Measurements from ENCODE around the gene CSNK1G1.

CSNK1G1 gene

GRCh38 chr15:64216730-64217428 is 139.1 kb downstream of the CSNK1G1 start:
- Histone ChIP-seq H3K9me3 (ENCODE audit: severe bottlenecking) (no peaks in the 10 kb centered on the region), H3K4me3 (ENCODE audit: low read depth, low read length) (no peak overlapping the region), H3K27ac (no peak overlapping the region), H3K36me3 (peaks cover 9% of the 10 kb centered on the region), H3K27me3 (ENCODE audit: insufficient read depth, low read depth, severe bottlenecking) (no peaks in the 10 kb centered on the region)
- no peak for DNase-seq
- no peak for TF ChIP-seq CTCF (IDR thresholded peaks at IDR 0.05; ENCODE audit: low read depth, low read length)

- peaks cover 9% of the 10 kb centered on the region for H3K36me3 ChIP-seq
- no peaks in the 10 kb centered on the region for H3K9me3 ChIP-seq (ENCODE audit: severe bottlenecking)
- no peak overlapping the region for H3K4me3 ChIP-seq (ENCODE audit: low read depth, low read length)
- no peak for DNase-seq
- no peak for TF ChIP-seq CTCF (IDR thresholded peaks at IDR 0.05; ENCODE audit: low read depth, low read length)
- no peak overlapping the region for H3K27ac ChIP-seq
- H3K27me3 ChIP-seq (ENCODE audit: insufficient read depth, low read depth, severe bottlenecking) = no peaks in the 10 kb centered on the region
These were observed 139.8 kb downstream of the CSNK1G1 start for GRCh38 chr15:64216196-64216595.

- Histone ChIP-seq H3K27me3 (ENCODE audit: insufficient read depth, low read depth, severe bottlenecking) (no peaks in the 10 kb centered on the region), H3K27ac (no peak overlapping the region), H3K9me3 (ENCODE audit: severe bottlenecking) (no peaks in the 10 kb centered on the region), H3K36me3 (peaks cover 9% of the 10 kb centered on the region), H3K4me3 (ENCODE audit: low read depth, low read length) (no peak overlapping the region)
- no peak for TF ChIP-seq CTCF (IDR thresholded peaks at IDR 0.05; ENCODE audit: low read depth, low read length)
- DNase-seq = no peak
These were observed 142.3 kb downstream of the CSNK1G1 start for GRCh38 chr15:64213646-64214045.

GRCh38 chr15:64211696-64212095 is 144.3 kb downstream of the CSNK1G1 start:
- Histone ChIP-seq H3K27me3 (ENCODE audit: insufficient read depth, low read depth, severe bottlenecking) (no peaks in the 10 kb centered on the region), H3K4me3 (ENCODE audit: low read depth, low read length) (no peak overlapping the region), H3K36me3 (peaks cover 9% of the 10 kb centered on the region), H3K27ac (no peak overlapping the region), H3K9me3 (ENCODE audit: severe bottlenecking) (no peaks in the 10 kb centered on the region)
- DNase-seq = no peak
- TF ChIP-seq CTCF (IDR thresholded peaks at IDR 0.05; ENCODE audit: low read depth, low read length) = no peak

DNA sequence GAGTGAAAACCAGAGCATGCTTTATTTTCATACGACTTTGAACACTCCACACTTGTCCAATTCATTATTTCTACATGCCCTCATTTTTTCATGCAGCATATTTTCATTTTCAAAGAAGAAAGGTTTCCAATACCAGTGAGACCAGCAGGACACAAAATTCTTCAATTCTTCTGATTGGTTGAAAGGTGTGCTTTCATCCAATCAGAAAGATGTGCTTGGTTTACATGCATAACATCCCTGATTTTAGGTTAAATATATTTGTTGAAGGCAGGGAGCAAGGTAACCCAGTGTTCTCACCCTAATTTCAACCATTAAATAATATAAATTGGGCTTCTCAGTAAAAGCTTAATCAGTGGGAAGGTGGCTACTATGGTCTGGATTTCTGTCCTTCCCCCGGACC is 145.6 kb downstream of the CSNK1G1 start:
- no peak for DNase-seq
- Histone ChIP-seq H3K27ac (no peak overlapping the region), H3K9me3 (ENCODE audit: severe bottlenecking) (no peaks in the 10 kb centered on the region), H3K4me3 (ENCODE audit: low read depth, low read length) (no peak overlapping the region), H3K27me3 (ENCODE audit: insufficient read depth, low read depth, severe bottlenecking) (no peaks in the 10 kb centered on the region), H3K36me3 (peaks cover 9% of the 10 kb centered on the region)
- TF ChIP-seq CTCF (IDR thresholded peaks at IDR 0.05; ENCODE audit: low read depth, low read length) = no peak

All from WERI-Rb-1 (cell line).